ENCODE results near the gene LNPEP.
A peak's percentile ranks its signal among the peaks of the same experiment; 100 is the strongest.

The LNPEP gene

GRCh38 chr5:97019435-97020117 lies 83.7 kb downstream of the LNPEP start:
- no peak overlapping the region for H3K4me3 ChIP-seq (ENCODE audit: low read depth, low read length)
- DNase-seq (ENCODE audit: low read depth) = no peak
- TF ChIP-seq CTCF (IDR thresholded peaks at IDR 0.05; ENCODE audit: control insufficient read depth, extremely low read depth, insufficient read depth) = no peak

DNA sequence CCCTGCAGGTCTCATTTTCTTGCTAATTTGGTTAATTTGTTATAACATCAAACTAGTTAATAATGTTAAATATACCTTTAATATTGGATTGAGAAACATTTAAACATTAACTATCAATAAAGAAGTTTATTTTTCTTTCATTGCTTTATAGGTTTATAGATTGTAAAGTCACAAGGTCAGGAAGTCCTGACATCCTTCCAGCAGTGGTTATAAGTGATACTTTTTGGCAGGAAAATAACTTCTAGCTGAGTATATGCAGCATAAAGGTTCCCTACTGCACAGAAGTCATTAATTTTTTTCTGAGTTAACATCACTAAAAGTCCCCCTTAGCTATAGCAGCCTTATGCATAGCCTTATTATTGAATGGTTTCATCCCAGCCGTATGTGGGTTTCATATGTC lies 85.5 kb downstream of the LNPEP start:
- DNase-seq (ENCODE audit: low read depth) = peak; percentile 61
- no peak overlapping the region for H3K4me3 ChIP-seq (ENCODE audit: low read depth, low read length)
- TF ChIP-seq CTCF (IDR thresholded peaks at IDR 0.05; ENCODE audit: control insufficient read depth, extremely low read depth, insufficient read depth) = no peak

GRCh38 chr5:97022898-97023297 lies 87.0 kb downstream of the LNPEP start:
- no peak for TF ChIP-seq CTCF (IDR thresholded peaks at IDR 0.05; ENCODE audit: control insufficient read depth, extremely low read depth, insufficient read depth)
- no peak for DNase-seq (ENCODE audit: low read depth)
- H3K4me3 ChIP-seq (ENCODE audit: low read depth, low read length) = no peak overlapping the region

- no peak for DNase-seq (ENCODE audit: low read depth)
- TF ChIP-seq CTCF (IDR thresholded peaks at IDR 0.05; ENCODE audit: control insufficient read depth, extremely low read depth, insufficient read depth) = no peak
- no peak overlapping the region for H3K4me3 ChIP-seq (ENCODE audit: low read depth, low read length)
Observed at GRCh38 chr5:97026721-97027120, 90.8 kb downstream of the LNPEP start.

- DNase-seq (ENCODE audit: low read depth) = no peak
- no peak overlapping the region for H3K4me3 ChIP-seq (ENCODE audit: low read depth, low read length)
- no peak for TF ChIP-seq CTCF (IDR thresholded peaks at IDR 0.05; ENCODE audit: control insufficient read depth, extremely low read depth, insufficient read depth)
Observed at GRCh38 chr5:97037819-97038218, 101.9 kb downstream of the LNPEP start.

DNA sequence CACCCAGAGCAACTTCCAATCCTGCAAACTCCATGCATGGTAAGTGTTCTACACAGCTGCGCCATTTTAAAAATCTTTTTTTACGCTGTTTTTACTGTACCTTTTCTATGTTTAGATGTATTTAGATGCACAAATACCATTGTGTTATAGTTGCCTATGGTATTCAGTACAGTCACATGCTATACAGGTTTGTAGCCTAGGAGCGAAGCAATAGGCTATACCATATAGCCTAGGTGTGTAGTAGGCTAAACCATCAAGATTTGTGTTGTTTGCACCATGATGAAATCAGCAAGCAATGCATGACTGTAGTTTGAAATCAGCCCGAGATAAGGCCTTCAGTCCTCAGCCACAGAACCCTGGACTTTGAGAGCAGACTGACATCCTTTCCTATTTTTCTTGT lies 105.4 kb downstream of the LNPEP start:
- DNase-seq (ENCODE audit: low read depth) = no peak
- H3K4me3 ChIP-seq (ENCODE audit: low read depth, low read length) = no peak overlapping the region

More for the DNA sequence above, 105.4 kb downstream of the LNPEP start:
- no peak for TF ChIP-seq CTCF (IDR thresholded peaks at IDR 0.05; ENCODE audit: control insufficient read depth, extremely low read depth, insufficient read depth)

All from LNCaP clone FGC (cell line).